H9 (cell line): Measurements from ENCODE around the gene C8G. TPM values are rescaled to one million over a fixed set of nuclear protein-coding genes. Genes with fewer than 3 reads are reported as not detected.
A peak's percentile ranks its signal among the peaks of the same experiment; 100 is the strongest.

Source experiments
- DNase-seq: peaks from one replicate; pipeline ENCODE4 v3.0.0-alpha.2; 2017
- H2AFZ ChIP-seq: one replicate; pipeline ENCODE4 v1.6.1; 2013; ENCODE audit warnings: mild to moderate bottlenecking, low read length, control low read depth, moderate library complexity
- H2AK5ac ChIP-seq: 2 replicates; pipeline ENCODE4 v1.6.1; 2013; ENCODE audit warnings: low read length, control low read depth, mixed read lengths; ENCODE audit not compliant: insufficient read length
- H2BK120ac ChIP-seq: one replicate; pipeline ENCODE4 v1.6.1; 2013; ENCODE audit warnings: low read depth, mild to moderate bottlenecking, low read length, control low read depth, inconsistent platforms; ENCODE audit not compliant: poor library complexity, severe bottlenecking
- H2BK12ac ChIP-seq: 2 replicates; pipeline ENCODE4 v1.6.1; 2013; ENCODE audit warnings: low read length, control low read depth, mixed read lengths, low read depth; ENCODE audit not compliant: insufficient read length
- H2BK15ac ChIP-seq: 2 replicates; pipeline ENCODE4 v1.6.1; 2013; ENCODE audit warnings: low read depth, low read length, control low read depth
- H2BK20ac ChIP-seq: one replicate; pipeline ENCODE4 v1.6.1; 2013; ENCODE audit warnings: low read depth, mild to moderate bottlenecking, low read length, control low read depth, inconsistent platforms; ENCODE audit not compliant: poor library complexity, severe bottlenecking
- H2BK5ac ChIP-seq: 2 replicates; pipeline ENCODE4 v1.6.1; 2013; ENCODE audit warnings: low read length, control low read depth, mixed read lengths; ENCODE audit not compliant: insufficient read length
- H3K14ac ChIP-seq: 2 replicates; pipeline ENCODE4 v1.6.1; 2013; ENCODE audit warnings: low read length, control low read depth; ENCODE audit not compliant: insufficient read depth
- H3K18ac ChIP-seq: 2 replicates; pipeline ENCODE4 v1.6.1; 2013; ENCODE audit warnings: low read depth, mild to moderate bottlenecking, mixed read lengths, low read length, control low read depth; ENCODE audit not compliant: insufficient read length
- H3K23ac ChIP-seq: 2 replicates; pipeline ENCODE4 v1.6.1; 2013; ENCODE audit warnings: low read length, control low read depth, mixed read lengths, low read depth; ENCODE audit not compliant: insufficient read length
- H3K23me2 ChIP-seq: 2 replicates; pipeline ENCODE4 v1.6.1; 2013; ENCODE audit warnings: low read depth, mild to moderate bottlenecking, mixed read lengths, low read length, control low read depth; ENCODE audit not compliant: insufficient read length, poor library complexity, severe bottlenecking
- H3K27ac ChIP-seq: 2 replicates; pipeline ENCODE4 v1.5.1; 2013; ENCODE audit warnings: low read length, control low read depth, mixed read lengths, low read depth; ENCODE audit not compliant: insufficient read length
- H3K27me3 ChIP-seq: 2 replicates; pipeline ENCODE4 v1.6.1; 2013; ENCODE audit warnings: low read length, control low read depth, inconsistent platforms; ENCODE audit not compliant: insufficient read depth
- H3K4ac ChIP-seq: 2 replicates; pipeline ENCODE4 v1.6.1; 2013; ENCODE audit warnings: low read depth, mild to moderate bottlenecking, control low read depth, inconsistent platforms, low read length, moderate library complexity
- H3K4me1 ChIP-seq: 2 replicates; pipeline ENCODE4 v1.6.1; 2013; ENCODE audit warnings: low read length, control low read depth, inconsistent platforms; ENCODE audit not compliant: insufficient read depth
- H3K4me2 ChIP-seq: 2 replicates; pipeline ENCODE4 v1.6.1; 2013; ENCODE audit warnings: low read length, control low read depth, mixed read lengths; ENCODE audit not compliant: insufficient read length, insufficient read depth
- H3K56ac ChIP-seq: 2 replicates; pipeline ENCODE4 v1.6.1; 2013; ENCODE audit warnings: low read depth, mild to moderate bottlenecking, mixed read lengths, low read length, control low read depth; ENCODE audit not compliant: insufficient read length
- H3K79me1 ChIP-seq: 2 replicates; pipeline ENCODE4 v1.6.1; 2013; ENCODE audit warnings: low read depth, mild to moderate bottlenecking, moderate library complexity, low read length, control low read depth, inconsistent platforms; ENCODE audit not compliant: insufficient read depth, poor library complexity, severe bottlenecking
- H3K79me2 ChIP-seq: 2 replicates; pipeline ENCODE4 v1.6.1; 2013; ENCODE audit warnings: low read length, control low read depth, inconsistent platforms; ENCODE audit not compliant: insufficient read depth
- H3K9ac ChIP-seq: 2 replicates; pipeline ENCODE4 v1.6.1; 2013; ENCODE audit warnings: low read length, control low read depth, mixed read lengths; ENCODE audit not compliant: insufficient read length; ENCODE audit errors: extremely low read depth
- H3K9me3 ChIP-seq: one replicate; pipeline ENCODE4 v1.6.1; 2013; ENCODE audit warnings: low read depth, low read length, inconsistent platforms; ENCODE audit not compliant: control insufficient read depth
- H3T11ph ChIP-seq: one replicate; pipeline ENCODE4 v1.6.1; 2013; ENCODE audit warnings: mild to moderate bottlenecking, low read length, control low read depth, inconsistent platforms
- H4K20me1 ChIP-seq: one replicate; pipeline ENCODE4 v1.6.1; 2013; ENCODE audit not compliant: control insufficient read depth, insufficient read length, insufficient read depth
- H4K5ac ChIP-seq: 2 replicates; pipeline ENCODE4 v1.6.1; 2013; ENCODE audit warnings: low read depth, mild to moderate bottlenecking, mixed read lengths, low read length, control low read depth; ENCODE audit not compliant: insufficient read length
- H4K8ac ChIP-seq: replicated peaks from 2 replicates; pipeline ENCODE4 v1.6.1; 2013; ENCODE audit warnings: low read length, control low read depth, mixed read lengths, low read depth; ENCODE audit not compliant: insufficient read length
- H4K91ac ChIP-seq: 2 replicates; pipeline ENCODE4 v1.6.1; 2013; ENCODE audit warnings: low read depth, mild to moderate bottlenecking, moderate library complexity, mixed read lengths, low read length, control low read depth; ENCODE audit not compliant: insufficient read length
- H3K27ac Mint-ChIP-seq, 3 experiments: 2 replicates in 2 of 3; 3 replicates in 1 of 3; pipeline ENCODE4 v1.8.0; 2020 to 2021; ENCODE audit warnings: mixed read lengths in 3 of 3, mild to moderate bottlenecking in 1 of 3, moderate library complexity in 1 of 3
- H3K27me3 Mint-ChIP-seq: 2 replicates; pipeline ENCODE4 v1.8.0; 2021; ENCODE audit warnings: low read depth, mild to moderate bottlenecking, moderate library complexity, mixed read lengths
- H3K36me3 Mint-ChIP-seq, 3 experiments: 2 replicates in 2 of 3; 3 replicates in 1 of 3; pipeline ENCODE4 v1.8.0; 2020 to 2021; ENCODE audit warnings: low read depth in 3 of 3, mixed read lengths in 3 of 3; ENCODE audit not compliant: insufficient read depth in 1 of 3
- H3K4me1 Mint-ChIP-seq, 2 experiments: 2 replicates each; pipeline ENCODE4 v1.8.0; 2020; ENCODE audit warnings: mixed read lengths in 2 of 2
- H3K4me3 Mint-ChIP-seq, 2 experiments: 2 replicates in 1 of 2; 3 replicates in 1 of 2; pipeline ENCODE4 v1.8.0; 2020 to 2021; ENCODE audit warnings: mild to moderate bottlenecking in 2 of 2, mixed read lengths in 2 of 2, moderate library complexity in 1 of 2
- H3K9me3 Mint-ChIP-seq, 2 experiments: 2 replicates in 1 of 2; 3 replicates in 1 of 2; pipeline ENCODE4 v1.8.0; 2020; ENCODE audit warnings: mild to moderate bottlenecking in 2 of 2, mixed read lengths in 2 of 2, moderate library complexity in 1 of 2
- CTCF ChIP-seq: fragments of 200-600 bp; sonication (generic); conservative IDR thresholded peaks from 3 replicates; pipeline ENCODE4 v1.8.0; 2021; ENCODE audit warnings: antibody characterized with exemption, mild to moderate bottlenecking
- WGBS: extraction: QIAGEN DNeasy Blood & Tissue Kit; methylation state at CpG from one replicate; pipeline ENCODE4 v1.1.7; 2013; ENCODE audit warnings: missing lambda C conversion rate, low lambda C conversion rate, mixed read lengths; ENCODE audit not compliant: insufficient read length; ENCODE audit errors: extremely low coverage; 5-methylcytosine and 5-hydroxymethylcytosine counted together
- total RNA-seq: library from RNA; stranded (reverse); gene quantifications from 2 replicates; pipeline ENCODE4 v1.2.1, GENCODE V29; 2021

C8G gene
- total RNA-seq, 1 experiment from 2014 or later = 0.96 TPM

- H4K8ac ChIP-seq = no peak overlapping the region
- no peaks in the 10 kb centered on the region for H3K23me2 ChIP-seq
- no peak overlapping the region for H3T11ph ChIP-seq
- H3K23ac ChIP-seq = no peak overlapping the region
- H3K4me3 Mint-ChIP-seq = no peak overlapping the region
- H4K5ac ChIP-seq = no peak overlapping the region
- no peak overlapping the region for H2BK5ac ChIP-seq
- peaks cover 21 to 68% (median 37%) of the 10 kb centered on the region in 3 experiments for H3K36me3 Mint-ChIP-seq
- H3K27me3 ChIP-seq = no peaks in the 10 kb centered on the region
- no peak overlapping the region for H2AK5ac ChIP-seq
- H3K4ac ChIP-seq = no peak overlapping the region
- TF ChIP-seq CTCF = no peak
- DNase-seq = no peak
- H2BK120ac ChIP-seq = no peak overlapping the region
- no peak overlapping the region for H4K91ac ChIP-seq
- H2BK12ac ChIP-seq = no peak overlapping the region
- H3K4me1 Mint-ChIP-seq = peaks cover 8 to 16% of the 10 kb centered on the region in 2 experiments
- H3K27ac ChIP-seq = no peak overlapping the region
- H3K27me3 Mint-ChIP-seq = no peaks in the 10 kb centered on the region
- no peak overlapping the region for H3K9ac ChIP-seq
- no peaks in the 10 kb centered on the region for H3K79me2 ChIP-seq
- WGBS = no CpG with 5 or more reads among the region's 3 CpGs
- H3K14ac ChIP-seq = no peak overlapping the region
- no peaks in the 10 kb centered on the region; the same call in 1 of the 2 replicates for H3K4me1 ChIP-seq
- no peaks in the 10 kb centered on the region for H4K20me1 ChIP-seq
- H3K9me3 Mint-ChIP-seq = no peaks in the 10 kb centered on the region
- H3K18ac ChIP-seq = no peak overlapping the region
- no peak overlapping the region for H2BK20ac ChIP-seq
- H2BK15ac ChIP-seq = no peak overlapping the region
- peak overlapping the region in 1 of 3 experiments; percentile 16; a peak in 1 of 7 replicates for H3K27ac Mint-ChIP-seq
- no peaks in the 10 kb centered on the region for H3K79me1 ChIP-seq
- H3K4me2 ChIP-seq = no peak overlapping the region
- H2AFZ ChIP-seq = no peak overlapping the region
- no peak overlapping the region for H3K56ac ChIP-seq
- H3K9me3 ChIP-seq = no peaks in the 10 kb centered on the region
Observed at GRCh38 chr9:136934277-136934676, 10.8 kb upstream of the C8G start.
